Caki2 (cell line): ENCODE measurements around the gene CFAP58. TPM values are rescaled to one million over a fixed set of nuclear protein-coding genes. Genes with fewer than 3 reads are reported as not detected.
A peak's percentile ranks its signal among the peaks of the same experiment; 100 is the strongest.

Experiments
- DNase-seq: peaks from one replicate; pipeline ENCODE4 v3.0.0-alpha.2; 2015; ENCODE audit warnings: low read depth
- in situ Hi-C: cut with HindIII; loops from 2 replicates; pipeline ENCODE4 v1.10.0; 2016; ENCODE audit warnings: low sequenced_read_pairs, low pct_unique_long_range_greater_than_20kb, mixed read lengths
- total RNA-seq: library from RNA; depleted of rRNA; stranded (reverse); fragments of >200 nt; shearing (Covaris generic); gene quantifications from 2 replicates; pipeline ENCODE4 v1.2.3, GENCODE V29; 2014; ENCODE audit warnings: low replicate concordance; rRNA removed

Gene CFAP58
- total RNA-seq: 0.07 TPM in 1 of 2 replicates, not detected in the other

- in situ Hi-C loops: no loop called here
- DNase-seq: peak; percentile 95
Measured at GRCh38 chr10:104353325-104354048, at the start of gene CFAP58. Gene CFAP58, plus strand, starts transcription at chr10:104353833. Its CDS starts 65 bp downstream, at chr10:104353898.

- DNase-seq: no peak
- in situ Hi-C loops: no loop called here
Measured at GRCh38 chr10:104304356-104304745, 49.3 kb upstream of the CFAP58 start.

- no peak for DNase-seq
- in situ Hi-C loops: no loop called here
Measured at GRCh38 chr10:104304927-104305326, 48.7 kb upstream of the CFAP58 start.

- DNase-seq: no peak
Measured at GRCh38 chr10:104306897-104307296, 46.7 kb upstream of the CFAP58 start.

GRCh38 chr10:104307576-104308438 lies 45.8 kb upstream of the CFAP58 start:
- DNase-seq: no peak
- in situ Hi-C loops: no loop called here

More at GRCh38 chr10:104306897-104307296, 46.7 kb upstream of the CFAP58 start:
- in situ Hi-C loops: no loop called here

GRCh38 chr10:104308439-104308903 lies 45.2 kb upstream of the CFAP58 start:
- in situ Hi-C loops: no loop called here
- no peak for DNase-seq

- in situ Hi-C loops: no loop called here
- peak; percentile 33 for DNase-seq
Measured at GRCh38 chr10:104309980-104310978, 43.4 kb upstream of the CFAP58 start.

GRCh38 chr10:104311184-104311720 lies 42.4 kb upstream of the CFAP58 start:
- in situ Hi-C loops: no loop called here
- no peak for DNase-seq

GRCh38 chr10:104314591-104315485 lies 38.8 kb upstream of the CFAP58 start:
- in situ Hi-C loops: no loop called here
- no peak for DNase-seq

- DNase-seq: no peak
- in situ Hi-C loops: no loop called here
Measured at GRCh38 chr10:104315486-104315921, 38.1 kb upstream of the CFAP58 start.

GRCh38 chr10:104316321-104317099 lies 37.1 kb upstream of the CFAP58 start:
- in situ Hi-C loops: no loop called here
- no peak for DNase-seq

GRCh38 chr10:104317269-104317710 lies 36.3 kb upstream of the CFAP58 start:
- DNase-seq: no peak
- in situ Hi-C loops: no loop called here

GRCh38 chr10:104317726-104318299 lies 35.8 kb upstream of the CFAP58 start:
- in situ Hi-C loops: no loop called here
- no peak for DNase-seq

GRCh38 chr10:104318326-104318725 lies 35.3 kb upstream of the CFAP58 start:
- DNase-seq: no peak
- in situ Hi-C loops: no loop called here

- DNase-seq: no peak
- in situ Hi-C loops: no loop called here
Measured at GRCh38 chr10:104318810-104319741, 34.6 kb upstream of the CFAP58 start.
